H9 (cell line): ENCODE data around the gene ZNF737. TPM values are rescaled to one million over a fixed set of nuclear protein-coding genes. Genes with fewer than 3 reads are reported as not detected.

Experiments used
- DNase-seq: peaks from one replicate; pipeline ENCODE4 v3.0.0-alpha.2; 2017
- H2AFZ ChIP-seq: one replicate; pipeline ENCODE4 v1.6.1; 2013; ENCODE audit warnings: mild to moderate bottlenecking, low read length, control low read depth, moderate library complexity
- H2AK5ac ChIP-seq: 2 replicates; pipeline ENCODE4 v1.6.1; 2013; ENCODE audit warnings: low read length, control low read depth, mixed read lengths; ENCODE audit not compliant: insufficient read length
- H2BK120ac ChIP-seq: one replicate; pipeline ENCODE4 v1.6.1; 2013; ENCODE audit warnings: low read depth, mild to moderate bottlenecking, low read length, control low read depth, inconsistent platforms; ENCODE audit not compliant: poor library complexity, severe bottlenecking
- H2BK12ac ChIP-seq: 2 replicates; pipeline ENCODE4 v1.6.1; 2013; ENCODE audit warnings: low read length, control low read depth, mixed read lengths, low read depth; ENCODE audit not compliant: insufficient read length
- H2BK15ac ChIP-seq: 2 replicates; pipeline ENCODE4 v1.6.1; 2013; ENCODE audit warnings: low read depth, low read length, control low read depth
- H2BK20ac ChIP-seq: one replicate; pipeline ENCODE4 v1.6.1; 2013; ENCODE audit warnings: low read depth, mild to moderate bottlenecking, low read length, control low read depth, inconsistent platforms; ENCODE audit not compliant: poor library complexity, severe bottlenecking
- H2BK5ac ChIP-seq: 2 replicates; pipeline ENCODE4 v1.6.1; 2013; ENCODE audit warnings: low read length, control low read depth, mixed read lengths; ENCODE audit not compliant: insufficient read length
- H3K14ac ChIP-seq: 2 replicates; pipeline ENCODE4 v1.6.1; 2013; ENCODE audit warnings: low read length, control low read depth; ENCODE audit not compliant: insufficient read depth
- H3K18ac ChIP-seq: 2 replicates; pipeline ENCODE4 v1.6.1; 2013; ENCODE audit warnings: low read depth, mild to moderate bottlenecking, mixed read lengths, low read length, control low read depth; ENCODE audit not compliant: insufficient read length
- H3K23ac ChIP-seq: 2 replicates; pipeline ENCODE4 v1.6.1; 2013; ENCODE audit warnings: low read length, control low read depth, mixed read lengths, low read depth; ENCODE audit not compliant: insufficient read length
- H3K23me2 ChIP-seq: 2 replicates; pipeline ENCODE4 v1.6.1; 2013; ENCODE audit warnings: low read depth, mild to moderate bottlenecking, mixed read lengths, low read length, control low read depth; ENCODE audit not compliant: insufficient read length, poor library complexity, severe bottlenecking
- H3K27ac ChIP-seq: 2 replicates; pipeline ENCODE4 v1.5.1; 2013; ENCODE audit warnings: low read length, control low read depth, mixed read lengths, low read depth; ENCODE audit not compliant: insufficient read length
- H3K27me3 ChIP-seq: 2 replicates; pipeline ENCODE4 v1.6.1; 2013; ENCODE audit warnings: low read length, control low read depth, inconsistent platforms; ENCODE audit not compliant: insufficient read depth
- H3K4ac ChIP-seq: 2 replicates; pipeline ENCODE4 v1.6.1; 2013; ENCODE audit warnings: low read depth, mild to moderate bottlenecking, control low read depth, inconsistent platforms, low read length, moderate library complexity
- H3K4me1 ChIP-seq: 2 replicates; pipeline ENCODE4 v1.6.1; 2013; ENCODE audit warnings: low read length, control low read depth, inconsistent platforms; ENCODE audit not compliant: insufficient read depth
- H3K4me2 ChIP-seq: 2 replicates; pipeline ENCODE4 v1.6.1; 2013; ENCODE audit warnings: low read length, control low read depth, mixed read lengths; ENCODE audit not compliant: insufficient read length, insufficient read depth
- H3K56ac ChIP-seq: 2 replicates; pipeline ENCODE4 v1.6.1; 2013; ENCODE audit warnings: low read depth, mild to moderate bottlenecking, mixed read lengths, low read length, control low read depth; ENCODE audit not compliant: insufficient read length
- H3K79me1 ChIP-seq: 2 replicates; pipeline ENCODE4 v1.6.1; 2013; ENCODE audit warnings: low read depth, mild to moderate bottlenecking, moderate library complexity, low read length, control low read depth, inconsistent platforms; ENCODE audit not compliant: insufficient read depth, poor library complexity, severe bottlenecking
- H3K79me2 ChIP-seq: 2 replicates; pipeline ENCODE4 v1.6.1; 2013; ENCODE audit warnings: low read length, control low read depth, inconsistent platforms; ENCODE audit not compliant: insufficient read depth
- H3K9ac ChIP-seq: 2 replicates; pipeline ENCODE4 v1.6.1; 2013; ENCODE audit warnings: low read length, control low read depth, mixed read lengths; ENCODE audit not compliant: insufficient read length; ENCODE audit errors: extremely low read depth
- H3K9me3 ChIP-seq: one replicate; pipeline ENCODE4 v1.6.1; 2013; ENCODE audit warnings: low read depth, low read length, inconsistent platforms; ENCODE audit not compliant: control insufficient read depth
- H3T11ph ChIP-seq: one replicate; pipeline ENCODE4 v1.6.1; 2013; ENCODE audit warnings: mild to moderate bottlenecking, low read length, control low read depth, inconsistent platforms
- H4K20me1 ChIP-seq: one replicate; pipeline ENCODE4 v1.6.1; 2013; ENCODE audit not compliant: control insufficient read depth, insufficient read length, insufficient read depth
- H4K5ac ChIP-seq: 2 replicates; pipeline ENCODE4 v1.6.1; 2013; ENCODE audit warnings: low read depth, mild to moderate bottlenecking, mixed read lengths, low read length, control low read depth; ENCODE audit not compliant: insufficient read length
- H4K8ac ChIP-seq: replicated peaks from 2 replicates; pipeline ENCODE4 v1.6.1; 2013; ENCODE audit warnings: low read length, control low read depth, mixed read lengths, low read depth; ENCODE audit not compliant: insufficient read length
- H4K91ac ChIP-seq: 2 replicates; pipeline ENCODE4 v1.6.1; 2013; ENCODE audit warnings: low read depth, mild to moderate bottlenecking, moderate library complexity, mixed read lengths, low read length, control low read depth; ENCODE audit not compliant: insufficient read length
- H3K27ac Mint-ChIP-seq, 3 experiments: 2 replicates in 2 of 3; 3 replicates in 1 of 3; pipeline ENCODE4 v1.8.0; 2020 to 2021; ENCODE audit warnings: mixed read lengths in 3 of 3, mild to moderate bottlenecking in 1 of 3, moderate library complexity in 1 of 3
- H3K27me3 Mint-ChIP-seq: 2 replicates; pipeline ENCODE4 v1.8.0; 2021; ENCODE audit warnings: low read depth, mild to moderate bottlenecking, moderate library complexity, mixed read lengths
- H3K36me3 Mint-ChIP-seq, 3 experiments: 2 replicates in 2 of 3; 3 replicates in 1 of 3; pipeline ENCODE4 v1.8.0; 2020 to 2021; ENCODE audit warnings: low read depth in 3 of 3, mixed read lengths in 3 of 3; ENCODE audit not compliant: insufficient read depth in 1 of 3
- H3K4me1 Mint-ChIP-seq, 2 experiments: 2 replicates each; pipeline ENCODE4 v1.8.0; 2020; ENCODE audit warnings: mixed read lengths in 2 of 2
- H3K4me3 Mint-ChIP-seq, 2 experiments: 2 replicates in 1 of 2; 3 replicates in 1 of 2; pipeline ENCODE4 v1.8.0; 2020 to 2021; ENCODE audit warnings: mild to moderate bottlenecking in 2 of 2, mixed read lengths in 2 of 2, moderate library complexity in 1 of 2
- H3K9me3 Mint-ChIP-seq, 2 experiments: 2 replicates in 1 of 2; 3 replicates in 1 of 2; pipeline ENCODE4 v1.8.0; 2020; ENCODE audit warnings: mild to moderate bottlenecking in 2 of 2, mixed read lengths in 2 of 2, moderate library complexity in 1 of 2
- CTCF ChIP-seq: fragments of 200-600 bp; sonication (generic); conservative IDR thresholded peaks from 3 replicates; pipeline ENCODE4 v1.8.0; 2021; ENCODE audit warnings: antibody characterized with exemption, mild to moderate bottlenecking
- WGBS: extraction: QIAGEN DNeasy Blood & Tissue Kit; methylation state at CpG from one replicate; pipeline ENCODE4 v1.1.7; 2013; ENCODE audit warnings: missing lambda C conversion rate, low lambda C conversion rate, mixed read lengths; ENCODE audit not compliant: insufficient read length; ENCODE audit errors: extremely low coverage; 5-methylcytosine and 5-hydroxymethylcytosine counted together
- total RNA-seq: library from RNA; stranded (reverse); gene quantifications from 2 replicates; pipeline ENCODE4 v1.2.1, GENCODE V29; 2021

ZNF737 gene
- total RNA-seq, 1 experiment from 2014 or later, result 14.3 TPM

- Histone ChIP-seq H3K23ac (no peak overlapping the region), H4K5ac (no peak overlapping the region), H2AK5ac (no peak overlapping the region), H2BK15ac (no peak overlapping the region), H2BK5ac (no peak overlapping the region), H3K9ac (no peak overlapping the region), H3K79me2 (no peaks in the 10 kb centered on the region), H3K4ac (no peak overlapping the region), H3T11ph (no peak overlapping the region), H3K9me3 (no peaks in the 10 kb centered on the region), H2AFZ (no peak overlapping the region), H3K4me2 (no peak overlapping the region), H2BK12ac (no peak overlapping the region), H4K8ac (no peak overlapping the region), H3K4me1 (no peaks in the 10 kb centered on the region), H2BK120ac (no peak overlapping the region), H3K79me1 (no peaks in the 10 kb centered on the region), H2BK20ac (no peak overlapping the region), H3K14ac (no peak overlapping the region), H3K56ac (no peak overlapping the region), H3K27ac (no peak overlapping the region), H3K27me3 (no peaks in the 10 kb centered on the region), H3K18ac (no peak overlapping the region), H3K23me2 (no peaks in the 10 kb centered on the region), H4K91ac (no peak overlapping the region), H4K20me1 (no peaks in the 10 kb centered on the region)
- H3K36me3 Mint-ChIP-seq, result peaks cover 0 to 6% (median 4%) of the 10 kb centered on the region in 3 experiments; a peak in 2 of 7 replicates
- WGBS, result no CpG with 5 or more reads among the region's 6 CpGs
- DNase-seq, result no peak
- H3K9me3 Mint-ChIP-seq, result peaks cover 53 to 59% of the 10 kb centered on the region in 2 experiments
- no peaks in the 10 kb centered on the region for H3K27me3 Mint-ChIP-seq
- H3K4me1 Mint-ChIP-seq, result no peaks in the 10 kb centered on the region; a peak in 1 of 4 replicates
- no peak overlapping the region for H3K4me3 Mint-ChIP-seq
- no peak for TF ChIP-seq CTCF
- no peak overlapping the region for H3K27ac Mint-ChIP-seq
Observed at GRCh38 chr19:20611866-20612265, 46.3 kb upstream of the ZNF737 start.
